SK-N-MC (cell line): Measurements from ENCODE around the gene RECQL5.

Experiments used
- EZH2 ChIP-seq: fragments of 200-600 bp; sonication (generic); IDR thresholded peaks from one replicate; pipeline ENCODE4 v1.6.1; 2017; ENCODE audit warnings: antibody characterized with exemption
- POLR2AphosphoS5 ChIP-seq: IDR thresholded peaks from 2 replicates; pipeline ENCODE4 v1.6.1; 2012; ENCODE audit warnings: mild to moderate bottlenecking, low read depth, low read length, borderline replicate concordance

GRCh38 chr17:75688209-75688825, 21.4 kb upstream of the RECQL5 start:
- TF ChIP-seq POLR2AphosphoS5 = no peak
- TF ChIP-seq EZH2 = no peak
